K562 (cell line): ENCODE measurements around the gene SLC25A4. TPM values are rescaled to one million over a fixed set of nuclear protein-coding genes. Genes with fewer than 3 reads are reported as not detected.

ENCODE experiments used
- E2F6 ChIP-seq, 2 experiments: IDR thresholded peaks; 2 replicates each; pipeline ENCODE4 v1.6.1; 2011; ENCODE audit warnings: borderline replicate concordance in 1 of 2, control low read depth in 1 of 2, low read depth in 1 of 2, low read length in 1 of 2, mild to moderate bottlenecking in 1 of 2, mixed read lengths in 1 of 2, moderate library complexity in 1 of 2; ENCODE audit not compliant: insufficient read depth in 1 of 2, insufficient read length in 1 of 2, poor library complexity in 1 of 2, severe bottlenecking in 1 of 2; ENCODE audit errors: extremely low read depth in 1 of 2
- EP400 ChIP-seq: fragments of 450-650 bp; IDR thresholded peaks from 2 replicates; pipeline ENCODE4 v1.6.1; 2017; ENCODE audit warnings: antibody characterized with exemption, mild to moderate bottlenecking, moderate library complexity
- FOSL1 ChIP-seq: fragments of 200-800 bp; sonication (Bioruptor generic); conservative IDR thresholded peaks from 2 replicates; pipeline ENCODE4 v1.6.1; 2016; ENCODE audit warnings: missing genetic modification characterization, missing compliant biosample characterization
- HES1 ChIP-seq: fragments of 450-650 bp; IDR thresholded peaks from 2 replicates; pipeline ENCODE4 v1.6.1; 2016; ENCODE audit warnings: low read depth, mild to moderate bottlenecking, moderate library complexity
- JUND ChIP-seq, 2 experiments: IDR thresholded peaks; 2 replicates in 1 of 2; 3 replicates in 1 of 2; pipeline ENCODE4 v1.6.1; 2011; ENCODE audit warnings: borderline replicate concordance in 2 of 2, low read depth in 2 of 2, low read length in 2 of 2, improper control_type of control experiment in 1 of 2, missing biosample characterization in 1 of 2, missing genetic modification characterization in 1 of 2, missing genetic modification reagents in 1 of 2
- KLF6 ChIP-seq: fragments of 250-450 bp; sonication (Bioruptor Pico); IDR thresholded peaks from 2 replicates; pipeline ENCODE4 v1.4.0; 2020; ENCODE audit warnings: mild to moderate bottlenecking, moderate library complexity, borderline replicate concordance
- MTA3 ChIP-seq: fragments of 450-650 bp; formaldehyde crosslinking; IDR thresholded peaks from 2 replicates; pipeline ENCODE4 v1.6.1; 2017; ENCODE audit warnings: mild to moderate bottlenecking, borderline replicate concordance
- MYC ChIP-seq, 2 experiments: fragments of 250-450 bp in 1 of 2; sonication (Bioruptor Pico) in 1 of 2; IDR thresholded peaks; 2 replicates each; pipeline versions ENCODE4 v1.5.1 to v1.6.1; 2012 to 2021; ENCODE audit warnings: low read depth in 2 of 2, borderline replicate concordance in 1 of 2, improper control_type of control experiment in 1 of 2, low read length in 1 of 2, mild to moderate bottlenecking in 1 of 2, moderate library complexity in 1 of 2
- NFIC ChIP-seq: fragments of 450-650 bp; IDR thresholded peaks from 2 replicates; pipeline ENCODE4 v1.6.1; 2017; ENCODE audit warnings: mild to moderate bottlenecking, inconsistent platforms
- NRF1 ChIP-seq, 2 experiments: fragments of 450-650 bp; IDR thresholded peaks in 1 of 2; conservative IDR thresholded peaks in 1 of 2; 2 replicates each; pipeline ENCODE4 v1.6.1; 2014; ENCODE audit warnings: mild to moderate bottlenecking in 2 of 2
- POLR2A ChIP-seq: fragments of 450-650 bp; conservative IDR thresholded peaks from 2 replicates; pipeline ENCODE4 v1.6.1; 2016
- RAD51 ChIP-seq: fragments of 450-650 bp; IDR thresholded peaks from 2 replicates; pipeline ENCODE4 v1.7.1; 2016; ENCODE audit warnings: low read depth, mild to moderate bottlenecking, borderline replicate concordance
- SFPQ ChIP-seq: fragments of 200-400 bp; formaldehyde crosslinking; IDR thresholded peaks from 2 replicates; pipeline ENCODE4 v1.6.1; 2017; ENCODE audit warnings: mild to moderate bottlenecking, low read depth, low read length, moderate library complexity
- TBP ChIP-seq: optimal IDR thresholded peaks from 2 replicates; pipeline ENCODE3; 2011; ENCODE audit warnings: low read depth, low read length, improper control_type of control experiment
- TOE1 ChIP-seq, 2 experiments: fragments of 450-650 bp in 1 of 2; sonication (generic) in 1 of 2; formaldehyde crosslinking in 1 of 2; IDR thresholded peaks; 2 replicates each; pipeline versions ENCODE4 v1.7.1 to v1.8.0; 2016 to 2022; ENCODE audit warnings: borderline replicate concordance in 2 of 2, mild to moderate bottlenecking in 2 of 2, antibody characterized with exemption in 1 of 2, inconsistent platforms in 1 of 2, low read depth in 1 of 2, missing genetic modification reagents in 1 of 2, moderate library complexity in 1 of 2
- YY1 ChIP-seq, 3 experiments: IDR thresholded peaks; 2 replicates each; pipeline ENCODE4 v1.6.1; 2011; ENCODE audit warnings: low read length in 2 of 3, mild to moderate bottlenecking in 2 of 3, moderate library complexity in 2 of 3, borderline replicate concordance in 1 of 3, control low read depth in 1 of 3, low read depth in 1 of 3; ENCODE audit not compliant: insufficient read depth in 3 of 3, insufficient replicate concordance in 2 of 3, control insufficient read depth in 1 of 3, insufficient read length in 1 of 3; ENCODE audit errors: extremely low read depth in 1 of 3
- ZNF212 ChIP-seq: fragments of 450-650 bp; formaldehyde crosslinking; IDR thresholded peaks from 2 replicates; pipeline ENCODE4 v1.4.0; 2020; ENCODE audit warnings: mild to moderate bottlenecking
- ZNF395 ChIP-seq: fragments of 200-800 bp; sonication (Bioruptor generic); IDR thresholded peaks from 2 replicates; pipeline ENCODE4 v1.6.1; 2017; ENCODE audit warnings: missing genetic modification characterization, missing compliant biosample characterization
- polyA plus RNA-seq, 8 experiments: library from polyadenylated mRNA; depleted of rRNA in 4 of 8; stranded (reverse) in 5 of 8; unstranded in 3 of 8; fragments of >200 nt; fragmentation: Nextera tagmentation in 2 of 8; fragmentation: Illumina TruSeq in 1 of 8; extraction: Ambion mirVana in 2 of 8; extraction: Trizol in 1 of 8; gene quantifications; 2 replicates each; pipeline versions ENCODE4 v1.2.1 to v1.2.3, GENCODE V29; 2011 to 2014; ENCODE audit warnings: inconsistent platforms in 1 of 8, missing spikeins in 1 of 8
- total RNA-seq, 7 experiments: library from RNA; depleted of rRNA in 6 of 7; stranded (reverse); fragments of >200 nt in 6 of 7; fragmentation: Illumina TruSeq in 2 of 7; extraction: Trizol in 2 of 7; gene quantifications; 2 replicates each; pipeline versions ENCODE4 v1.2.1 to v1.2.3, GENCODE V29; 2011 to 2021; ENCODE audit warnings: low replicate concordance in 1 of 7

SLC25A4 gene
- total and polyA plus RNA-seq, 9 of the 15 experiments (the other 6 are each of a cell fraction or from before 2014, with no cell fraction given) = 8.3 to 28.6 (median 19.5) TPM

- peak; percentile 54 to 71 for TF ChIP-seq E2F6 (IDR thresholded peaks at IDR 0.05; ENCODE audit: borderline replicate concordance in 1 of 2, extremely low read depth in 1 of 2, insufficient read depth in 1 of 2, insufficient read length in 1 of 2, low read depth in 1 of 2, low read length in 1 of 2, poor library complexity in 1 of 2, severe bottlenecking in 1 of 2)
- TF ChIP-seq NRF1 (conservative IDR thresholded peaks at IDR 0.05 in 1 of 2, IDR thresholded peaks at IDR 0.05 in 1 of 2) = peak; percentile 73 to 78
- TF ChIP-seq NFIC = peak; percentile 52
- TF ChIP-seq POLR2A = peak; percentile 74
- TF ChIP-seq MTA3 = peak; percentile 73; the same call in 1 of the 2 replicates
- peak; percentile 61; the same call in 1 of the 2 replicates for TF ChIP-seq JUND (IDR thresholded peaks at IDR 0.05; ENCODE audit: borderline replicate concordance, low read depth, low read length)
- TF ChIP-seq JUND (tag; IDR thresholded peaks at IDR 0.05; ENCODE audit: borderline replicate concordance, low read depth, low read length) = no peak; the same call in 2 of the 3 replicates
- peak; percentile 70 for TF ChIP-seq TBP
- peak; percentile 32; the same call in 1 of the 2 replicates for TF ChIP-seq ZNF395 (CRISPR knock-in tag)
- 0 out of 2 replicates have a peak, but pooled peaks have one; percentile 21 for TF ChIP-seq HES1
- peak; percentile 86 for TF ChIP-seq MYC (IDR thresholded peaks at IDR 0.05; ENCODE audit: low read depth, low read length)
- TF ChIP-seq MYC (CRISPR knock-in tag; IDR thresholded peaks at IDR 0.05; ENCODE audit: borderline replicate concordance, low read depth) = no peak
- 0 out of 2 replicates have a peak, but pooled peaks have one; percentile 29 for TF ChIP-seq TOE1 (IDR thresholded peaks at IDR 0.05; ENCODE audit: borderline replicate concordance)
- no peak for TF ChIP-seq TOE1 (CRISPR knock-in tag; IDR thresholded peaks at IDR 0.05; ENCODE audit: borderline replicate concordance, low read depth)
- TF ChIP-seq EP400 = peak; percentile 56
- peak; percentile 14; the same call in 1 of the 2 replicates for TF ChIP-seq FOSL1 (tag)
- TF ChIP-seq KLF6 (CRISPR knock-in tag) = no peak
- no peak for TF ChIP-seq ZNF212 (CRISPR knock-in tag)
- TF ChIP-seq RAD51 = 0 out of 2 replicates have a peak, but pooled peaks have one; percentile 26
- peak in 1 of 3 experiments; percentile 43 for TF ChIP-seq YY1 (IDR thresholded peaks at IDR 0.05; ENCODE audit: borderline replicate concordance in 1 of 3, control insufficient read depth in 1 of 3, extremely low read depth in 1 of 3, insufficient read depth in 3 of 3, insufficient read length in 1 of 3, insufficient replicate concordance in 2 of 3, low read depth in 1 of 3, low read length in 2 of 3)
- TF ChIP-seq SFPQ = no peak
Measured at GRCh38 chr4:185115827-185116232, 27.2 kb upstream of the SLC25A4 start (continued).
